ENCODE measurements around the gene SYDE2. TPM values are rescaled to one million over a fixed set of nuclear protein-coding genes. Genes with fewer than 3 reads are reported as not detected.
A peak's percentile ranks its signal among the peaks of the same experiment; 100 is the strongest.

Gene SYDE2
- total RNA-seq, 1 donor from 2014 or later: 2.3 TPM

- DNase-seq: no peak
Measured at GRCh38 chr1:85125891-85126290, 74.9 kb downstream of the SYDE2 start.

GRCh38 chr1:85124091-85124490 is 76.7 kb downstream of the SYDE2 start:
- DNase-seq: no peak

- no peak for DNase-seq
Measured at GRCh38 chr1:85122169-85122568, 78.6 kb downstream of the SYDE2 start.

GRCh38 chr1:85121744-85122143 is 79.1 kb downstream of the SYDE2 start:
- no peak for DNase-seq

GRCh38 chr1:85118751-85119150 is 82.1 kb downstream of the SYDE2 start:
- DNase-seq: no peak

- DNase-seq: no peak
Measured at GRCh38 chr1:85116856-85117255, 84.0 kb downstream of the SYDE2 start.

GRCh38 chr1:85115933-85116332 is 84.9 kb downstream of the SYDE2 start:
- no peak for DNase-seq

- DNase-seq: no peak
Measured at GRCh38 chr1:85111695-85112094, 89.1 kb downstream of the SYDE2 start.

- peak; percentile 4 for DNase-seq
Measured at GRCh38 chr1:85109475-85109874, 91.3 kb downstream of the SYDE2 start.

Small RNA genes lying within 50 kb of the gene (small RNA-seq; reads per million reads assigned to genes)
- not detected for gene MIR4423

Other genes starting within 250 kb of the SYDE2 start
- gene MCOLN2, start 203.9 kb downstream of the SYDE2 start, total RNA-seq: not detected
- gene MCOLN3, start 152.5 kb downstream of the SYDE2 start, total RNA-seq: not detected
- gene C1orf52, start 58.6 kb upstream of the SYDE2 start, total RNA-seq: 21.5 TPM
- 35.4 TPM for gene BCL10, start 75.6 kb upstream of the SYDE2 start, total RNA-seq

Measured in occipital lobe (tissue), 3 donors.